Left ventricle myocardium inferior (tissue), 1 donor: ENCODE measurements around the gene GPC6. TPM values are rescaled to one million over a fixed set of nuclear protein-coding genes. Genes with fewer than 3 reads are reported as not detected.
A peak's percentile ranks its signal among the peaks of the same experiment; 100 is the strongest.

Source experiments
- DNase-seq: peaks from one replicate; pipeline ENCODE4 v3.0.0-alpha.2; 2020
- H3K27ac ChIP-seq: fragments of 200-600 bp; replicated peaks from 2 replicates; pipeline ENCODE4 v1.8.0; 2021
- H3K27me3 ChIP-seq: fragments of 200-600 bp; 2 replicates; pipeline ENCODE4 v1.8.0; 2021; ENCODE audit warnings: low read depth
- H3K36me3 ChIP-seq: fragments of 200-600 bp; 2 replicates; pipeline ENCODE4 v1.8.0; 2021
- H3K4me1 ChIP-seq: fragments of 200-600 bp; 2 replicates; pipeline ENCODE4 v1.8.0; 2021
- H3K4me3 ChIP-seq: fragments of 200-600 bp; 2 replicates; pipeline ENCODE4 v1.8.0; 2021; ENCODE audit warnings: mild to moderate bottlenecking, moderate library complexity
- H3K9me3 ChIP-seq: fragments of 200-600 bp; replicated peaks from 2 replicates; pipeline ENCODE4 v1.8.0; 2021
- intact Hi-C: fragments of 100-400 bp; cut with micrococcal nuclease; formaldehyde crosslinking; loops from one replicate; pipeline ENCODE4 v1.11.0; 2022
- total RNA-seq: library from RNA; stranded (reverse); fragmentation: NEBNext Ultra II Directional; extraction: Animal tissue kit (Norgen Biotek cat#: 25700); gene quantifications from one replicate; pipeline ENCODE4 v1.2.1, GENCODE V29; 2021
- TF ChIP-seq, protein P1 (sequence below): fragments of 200-600 bp; IDR thresholded peaks from 2 replicates; pipeline ENCODE4 v1.8.0; 2021; ENCODE audit warnings: antibody characterized with exemption, mild to moderate bottlenecking, borderline replicate concordance
- donor health status: DM: no; HTN: yes; CAD: no; lungs with severe emphysema.

GPC6 gene
- total RNA-seq, 1 donor from 2014 or later = 1.8 TPM

DNA sequence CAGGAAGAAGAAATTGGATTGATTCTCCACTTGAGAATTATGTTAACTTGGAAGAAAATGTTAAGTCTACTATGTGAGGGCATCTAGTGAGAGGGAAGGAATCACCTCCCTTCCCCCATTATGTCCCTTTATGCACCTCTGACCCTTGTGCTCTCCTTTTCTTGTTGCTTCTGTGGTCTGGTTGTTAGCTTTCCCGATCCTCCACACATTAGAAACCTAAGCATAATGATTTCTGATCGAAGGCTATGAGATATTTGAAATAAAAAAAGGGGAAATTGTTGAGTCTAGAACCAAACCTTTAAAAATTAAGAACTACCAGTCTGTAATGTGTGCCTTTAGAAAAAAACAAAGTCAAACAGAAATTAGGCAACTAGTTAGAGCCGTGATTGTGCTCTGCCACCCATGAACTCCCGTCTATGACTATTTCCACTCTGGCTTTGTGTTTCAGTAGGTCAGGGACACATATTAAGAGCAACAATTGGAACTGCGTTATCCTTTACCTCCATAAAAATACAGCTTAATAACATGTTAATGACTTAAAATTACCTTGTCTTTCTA lies 463 bp upstream of the GPC6 start:
- intact Hi-C loops = no loop called here
- H3K27ac ChIP-seq = no peak overlapping the region

GRCh38 chr13:93227280-93227877 lies 772 bp downstream of the GPC6 start:
- Histone ChIP-seq H3K4me3 (peak overlapping the region; percentile 68), H3K4me1 (peaks cover 23% of the 10 kb centered on the region), H3K27me3 (peaks cover 56% of the 10 kb centered on the region), H3K36me3 (no peaks in the 10 kb centered on the region), H3K27ac (peak overlapping the region; percentile 61), H3K9me3 (no peaks in the 10 kb centered on the region)
- intact Hi-C loops = no loop called here
- no peak for DNase-seq
- TF ChIP-seq, protein P1, sequence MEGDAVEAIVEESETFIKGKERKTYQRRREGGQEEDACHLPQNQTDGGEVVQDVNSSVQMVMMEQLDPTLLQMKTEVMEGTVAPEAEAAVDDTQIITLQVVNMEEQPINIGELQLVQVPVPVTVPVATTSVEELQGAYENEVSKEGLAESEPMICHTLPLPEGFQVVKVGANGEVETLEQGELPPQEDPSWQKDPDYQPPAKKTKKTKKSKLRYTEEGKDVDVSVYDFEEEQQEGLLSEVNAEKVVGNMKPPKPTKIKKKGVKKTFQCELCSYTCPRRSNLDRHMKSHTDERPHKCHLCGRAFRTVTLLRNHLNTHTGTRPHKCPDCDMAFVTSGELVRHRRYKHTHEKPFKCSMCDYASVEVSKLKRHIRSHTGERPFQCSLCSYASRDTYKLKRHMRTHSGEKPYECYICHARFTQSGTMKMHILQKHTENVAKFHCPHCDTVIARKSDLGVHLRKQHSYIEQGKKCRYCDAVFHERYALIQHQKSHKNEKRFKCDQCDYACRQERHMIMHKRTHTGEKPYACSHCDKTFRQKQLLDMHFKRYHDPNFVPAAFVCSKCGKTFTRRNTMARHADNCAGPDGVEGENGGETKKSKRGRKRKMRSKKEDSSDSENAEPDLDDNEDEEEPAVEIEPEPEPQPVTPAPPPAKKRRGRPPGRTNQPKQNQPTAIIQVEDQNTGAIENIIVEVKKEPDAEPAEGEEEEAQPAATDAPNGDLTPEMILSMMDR = no peak

More for the DNA sequence above, 463 bp upstream of the GPC6 start:
- H3K27me3 ChIP-seq = peaks cover 56% of the 10 kb centered on the region
- no peak for DNase-seq
- no peaks in the 10 kb centered on the region for H3K36me3 ChIP-seq
- TF ChIP-seq, protein P1 = no peak
- no peaks in the 10 kb centered on the region for H3K9me3 ChIP-seq
- H3K4me3 ChIP-seq = peak overlapping the region; percentile 68
- H3K4me1 ChIP-seq = peaks cover 23% of the 10 kb centered on the region

DNA sequence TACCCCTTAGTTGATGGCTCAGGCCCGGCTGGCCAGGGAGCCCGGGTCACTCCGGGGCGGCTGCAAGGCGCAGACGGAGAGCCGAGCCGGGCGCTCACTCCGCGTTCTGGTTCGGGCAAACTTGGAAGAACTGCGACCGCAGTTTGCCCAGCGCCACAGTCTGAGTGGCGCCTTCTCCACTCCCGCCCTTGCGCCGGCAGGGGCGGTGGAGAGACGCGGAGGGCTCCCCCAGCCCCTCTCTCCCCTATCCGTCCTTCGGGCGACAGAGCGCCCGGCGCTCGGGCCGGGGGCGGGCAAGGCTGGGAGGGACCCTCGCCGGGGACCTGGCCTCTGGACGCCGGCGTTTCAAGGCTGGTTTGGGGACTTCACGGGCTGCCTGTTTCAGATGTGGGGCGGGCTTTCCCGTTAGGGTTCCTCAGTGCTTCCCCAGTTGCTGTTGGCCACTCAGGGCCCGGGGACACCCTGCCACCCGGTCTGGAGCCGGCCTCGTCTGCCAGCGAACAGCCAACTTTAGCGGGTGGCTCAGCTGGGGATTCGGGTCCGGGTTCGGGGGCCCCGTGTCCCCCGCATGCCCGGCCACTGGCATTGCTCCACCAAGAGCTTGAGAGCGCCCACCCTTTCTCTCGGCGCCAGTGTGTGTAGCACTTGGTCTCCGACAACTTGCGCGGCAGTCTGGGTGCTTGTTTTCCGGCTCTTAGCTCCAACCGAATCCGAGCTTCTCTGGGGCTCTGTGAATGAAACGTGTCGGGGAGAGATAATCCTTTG lies 1.5 kb downstream of the GPC6 start:
- intact Hi-C loops = no loop called here
- DNase-seq = peak; percentile 33
- Histone ChIP-seq H3K27me3 (peaks cover 56% of the 10 kb centered on the region), H3K4me1 (peaks cover 23% of the 10 kb centered on the region), H3K4me3 (peak overlapping the region; percentile 68), H3K36me3 (no peaks in the 10 kb centered on the region), H3K9me3 (no peaks in the 10 kb centered on the region), H3K27ac (peak overlapping the region; percentile 61)
- TF ChIP-seq, protein P1 = peak; percentile 35

DNA sequence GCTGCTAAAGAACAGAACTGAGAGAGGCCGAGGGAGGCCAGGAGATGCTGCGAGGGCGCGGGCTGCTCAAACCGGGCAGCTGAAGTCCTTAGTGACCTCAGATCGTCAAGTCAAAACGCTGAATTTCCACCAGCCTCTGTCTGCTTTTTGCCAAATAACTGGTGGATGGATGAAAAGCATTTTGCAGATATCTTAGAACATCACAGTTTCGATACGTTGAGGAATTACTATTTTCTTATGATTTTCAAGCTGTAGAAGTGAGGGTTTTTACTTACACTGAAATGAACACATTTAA lies 2.0 kb downstream of the GPC6 start:
- Histone ChIP-seq H3K4me1 (peaks cover 23% of the 10 kb centered on the region), H3K36me3 (no peaks in the 10 kb centered on the region), H3K4me3 (peak overlapping the region; percentile 68), H3K27me3 (peaks cover 56% of the 10 kb centered on the region), H3K27ac (peak overlapping the region; percentile 61), H3K9me3 (no peaks in the 10 kb centered on the region)
- intact Hi-C loops = no loop called here
- no peak for DNase-seq
- TF ChIP-seq, protein P1 = no peak

DNA sequence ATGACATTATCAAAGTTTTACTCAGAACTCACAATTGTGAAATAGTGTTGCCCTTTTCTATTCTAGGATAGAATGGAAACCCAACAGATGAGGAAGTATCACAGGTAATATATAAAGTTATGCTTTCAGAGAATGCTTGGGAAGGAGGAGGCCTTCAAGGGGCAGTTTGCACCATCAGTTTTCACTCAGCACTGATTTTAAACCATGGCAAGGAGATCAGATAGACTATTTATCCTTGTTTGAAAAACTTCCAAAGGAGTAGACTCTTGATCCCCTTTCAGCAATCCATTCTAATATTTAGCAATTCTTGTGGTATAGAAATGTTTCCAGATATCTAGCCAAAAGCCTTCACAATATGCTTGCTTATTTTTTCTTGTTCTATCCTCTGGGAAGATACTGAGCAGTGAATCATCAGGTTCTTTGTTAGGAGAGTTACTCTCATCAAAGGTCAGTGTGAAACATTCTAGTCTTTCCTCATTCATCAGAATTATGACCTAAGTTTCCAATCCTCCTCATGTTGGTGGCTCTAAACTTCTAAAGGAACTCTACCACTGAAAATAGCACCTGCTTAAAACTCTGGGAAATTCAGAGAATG lies 3.8 kb downstream of the GPC6 start:
- TF ChIP-seq, protein P1 = no peak
- Histone ChIP-seq H3K36me3 (no peaks in the 10 kb centered on the region), H3K4me3 (no peak overlapping the region), H3K27me3 (peaks cover 55% of the 10 kb centered on the region), H3K27ac (no peak overlapping the region), H3K4me1 (peaks cover 23% of the 10 kb centered on the region), H3K9me3 (no peaks in the 10 kb centered on the region)
- no peak for DNase-seq
- intact Hi-C loops = no loop called here
